ENCODE measurements around the gene SMC1B.

GRCh38 chr22:45331486-45331885 lies 81.9 kb downstream of the SMC1B start:
- TF ChIP-seq CTCF (IDR thresholded peaks at IDR 0.05) = no peak
- no peak for TF ChIP-seq POLR2A (IDR thresholded peaks at IDR 0.05)

All from breast epithelium (tissue), 3 donors.